ENCODE measurements around the gene GRK5.

Gene GRK5

GRCh38 chr10:119310806-119311205, 103.4 kb downstream of the GRK5 start:
- Histone ChIP-seq H2AFZ (ENCODE audit: low read depth, low read length, severe bottlenecking) (no peak overlapping the region), H3K4me3 (ENCODE audit: insufficient read depth, low read length, poor library complexity, severe bottlenecking) (no peak overlapping the region), H3K9me2 (replicated peaks; ENCODE audit: insufficient read depth, low read length) (no peaks in the 10 kb centered on the region), H3F3A (ENCODE audit: insufficient read depth) (peaks cover 12% of the 10 kb centered on the region), H3K27ac (ENCODE audit: low read depth, low read length) (no peak overlapping the region), H4K20me1 (ENCODE audit: low read depth, low read length) (no peaks in the 10 kb centered on the region; the same call in 1 of the 2 replicates), H3K79me2 (ENCODE audit: insufficient read depth, low read length) (peaks cover 3% of the 10 kb centered on the region; the same call in 1 of the 2 replicates), H3K4me2 (ENCODE audit: low read depth, low read length, poor library complexity, severe bottlenecking) (no peak overlapping the region), H3K36me3 (ENCODE audit: low read length) (no peaks in the 10 kb centered on the region), H3K27me3 (ENCODE audit: low read length) (no peaks in the 10 kb centered on the region), H3K9ac (ENCODE audit: low read length) (no peak overlapping the region), H3K9me3 (ENCODE audit: insufficient read depth, low read length) (no peaks in the 10 kb centered on the region)
- no peak for TF ChIP-seq EZH2phosphoT487 (conservative IDR thresholded peaks at IDR 0.05; ENCODE audit: low read length)
- no peak for TF ChIP-seq CTCF (IDR thresholded peaks at IDR 0.05; ENCODE audit: insufficient read depth, low read length, poor library complexity, severe bottlenecking)

GRCh38 chr10:119312241-119312640, 104.9 kb downstream of the GRK5 start:
- H3K9me3 ChIP-seq (ENCODE audit: insufficient read depth, low read length): no peaks in the 10 kb centered on the region
- no peaks in the 10 kb centered on the region; the same call in 1 of the 2 replicates for H4K20me1 ChIP-seq (ENCODE audit: low read depth, low read length)
- no peak overlapping the region for H3K27ac ChIP-seq (ENCODE audit: low read depth, low read length)
- H3K4me2 ChIP-seq (ENCODE audit: low read depth, low read length, poor library complexity, severe bottlenecking): no peak overlapping the region
- TF ChIP-seq CTCF (IDR thresholded peaks at IDR 0.05; ENCODE audit: insufficient read depth, low read length, poor library complexity, severe bottlenecking) (no peak), EZH2phosphoT487 (conservative IDR thresholded peaks at IDR 0.05; ENCODE audit: low read length) (no peak)
- no peak overlapping the region for H2AFZ ChIP-seq (ENCODE audit: low read depth, low read length, severe bottlenecking)
- peaks cover 3% of the 10 kb centered on the region; the same call in 1 of the 2 replicates for H3K79me2 ChIP-seq (ENCODE audit: insufficient read depth, low read length)
- H3K27me3 ChIP-seq (ENCODE audit: low read length): no peaks in the 10 kb centered on the region
- no peak overlapping the region for H3K4me3 ChIP-seq (ENCODE audit: insufficient read depth, low read length, poor library complexity, severe bottlenecking)
- H3F3A ChIP-seq (ENCODE audit: insufficient read depth): 0 out of 2 replicates have a peak, but pooled peaks cover under 1% of the 10 kb centered on the region
- H3K36me3 ChIP-seq (ENCODE audit: low read length): no peaks in the 10 kb centered on the region
- no peak overlapping the region for H3K9ac ChIP-seq (ENCODE audit: low read length)
- no peaks in the 10 kb centered on the region for H3K9me2 ChIP-seq (replicated peaks; ENCODE audit: insufficient read depth, low read length)

- Histone ChIP-seq H3K27ac (ENCODE audit: low read depth, low read length) (no peak overlapping the region), H2AFZ (ENCODE audit: low read depth, low read length, severe bottlenecking) (no peak overlapping the region), H3K27me3 (ENCODE audit: low read length) (no peaks in the 10 kb centered on the region), H3K4me3 (ENCODE audit: insufficient read depth, low read length, poor library complexity, severe bottlenecking) (no peak overlapping the region), H3K79me2 (ENCODE audit: insufficient read depth, low read length) (peaks cover 3% of the 10 kb centered on the region; the same call in 1 of the 2 replicates), H3K36me3 (ENCODE audit: low read length) (no peaks in the 10 kb centered on the region), H4K20me1 (ENCODE audit: low read depth, low read length) (no peaks in the 10 kb centered on the region; the same call in 1 of the 2 replicates), H3K9me3 (ENCODE audit: insufficient read depth, low read length) (no peaks in the 10 kb centered on the region), H3K4me2 (ENCODE audit: low read depth, low read length, poor library complexity, severe bottlenecking) (no peak overlapping the region), H3K9ac (ENCODE audit: low read length) (no peak overlapping the region), H3K9me2 (replicated peaks; ENCODE audit: insufficient read depth, low read length) (no peaks in the 10 kb centered on the region), H3F3A (ENCODE audit: insufficient read depth) (no peaks in the 10 kb centered on the region)
- no peak for TF ChIP-seq EZH2phosphoT487 (conservative IDR thresholded peaks at IDR 0.05; ENCODE audit: low read length)
- TF ChIP-seq CTCF (IDR thresholded peaks at IDR 0.05; ENCODE audit: insufficient read depth, low read length, poor library complexity, severe bottlenecking): no peak
Measured at GRCh38 chr10:119313024-119313423, 105.7 kb downstream of the GRK5 start.
